NCI-H2196 (cell line): Measurements from ENCODE around the gene AUTS2.
A peak's percentile ranks its signal among the peaks of the same experiment; 100 is the strongest.

Source experiments
- DNase-seq: peaks from one replicate; lab custom pipeline; 2025; ENCODE audit not compliant: unreplicated experiment; lab: John Stamatoyannopoulos, UW

AUTS2 gene

GRCh38 chr7:69879989-69880388 is 281.7 kb downstream of the AUTS2 start:
- no peak for DNase-seq

- DNase-seq, result no peak
Observed at GRCh38 chr7:69880840-69881239, 282.6 kb downstream of the AUTS2 start.

GRCh38 chr7:69882269-69882668 is 284.0 kb downstream of the AUTS2 start:
- no peak for DNase-seq

- DNase-seq, result no peak
Observed at GRCh38 chr7:69883399-69883891, 285.2 kb downstream of the AUTS2 start.

GRCh38 chr7:69885431-69885830 is 287.2 kb downstream of the AUTS2 start:
- no peak for DNase-seq

GRCh38 chr7:69889338-69889975 is 291.2 kb downstream of the AUTS2 start:
- DNase-seq, result no peak

GRCh38 chr7:69889976-69890351 is 291.7 kb downstream of the AUTS2 start:
- no peak for DNase-seq

GRCh38 chr7:69892790-69893189 is 294.5 kb downstream of the AUTS2 start:
- no peak for DNase-seq

- no peak for DNase-seq
Observed at GRCh38 chr7:69893906-69894305, 295.6 kb downstream of the AUTS2 start.

GRCh38 chr7:69895446-69895845 is 297.2 kb downstream of the AUTS2 start:
- DNase-seq, result no peak

- no peak for DNase-seq
Observed at GRCh38 chr7:69896121-69896520, 297.8 kb downstream of the AUTS2 start.

GRCh38 chr7:69898189-69898588 is 299.9 kb downstream of the AUTS2 start:
- DNase-seq, result no peak

GRCh38 chr7:69903410-69903809 is 305.1 kb downstream of the AUTS2 start:
- DNase-seq, result no peak

GRCh38 chr7:69906283-69906995 is 308.2 kb downstream of the AUTS2 start:
- DNase-seq, result no peak

- no peak for DNase-seq
Observed at GRCh38 chr7:69907720-69908119, 309.4 kb downstream of the AUTS2 start.

GRCh38 chr7:69908454-69908853 is 310.2 kb downstream of the AUTS2 start:
- peak; percentile 16 for DNase-seq

GRCh38 chr7:69910150-69910549 is 311.9 kb downstream of the AUTS2 start:
- no peak for DNase-seq

GRCh38 chr7:69911337-69911736 is 313.1 kb downstream of the AUTS2 start:
- DNase-seq, result no peak

GRCh38 chr7:69912141-69912540 is 313.9 kb downstream of the AUTS2 start:
- no peak for DNase-seq

GRCh38 chr7:69912846-69913245 is 314.6 kb downstream of the AUTS2 start:
- DNase-seq, result no peak

GRCh38 chr7:69919426-69920111 is 321.3 kb downstream of the AUTS2 start:
- DNase-seq, result no peak

- DNase-seq, result no peak
Observed at GRCh38 chr7:69920797-69921196, 322.5 kb downstream of the AUTS2 start.
